C4-2B (cell line): ENCODE data around the gene GRID1.

Source experiments
- H3K27ac ChIP-seq: fragments of 450-650 bp; 2 replicates; pipeline ENCODE4 v1.5.1; 2017
- CTCF ChIP-seq: fragments of 450-650 bp; conservative IDR thresholded peaks from 2 replicates; pipeline ENCODE4 v1.5.1; 2017; ENCODE audit warnings: mild to moderate bottlenecking
- ZFX ChIP-seq: fragments of 450-650 bp; IDR thresholded peaks from 2 replicates; pipeline ENCODE4 v1.6.1; 2017

The GRID1 gene

GRCh38 chr10:86149257-86149656 is 217.3 kb downstream of the GRID1 start:
- TF ChIP-seq ZFX: no peak
- TF ChIP-seq CTCF: no peak
- H3K27ac ChIP-seq: no peak overlapping the region

- TF ChIP-seq ZFX (no peak), CTCF (no peak)
- no peak overlapping the region for H3K27ac ChIP-seq
These were observed 218.5 kb downstream of the GRID1 start for GRCh38 chr10:86148117-86148516.

GRCh38 chr10:86144301-86144700 is 222.3 kb downstream of the GRID1 start:
- no peak for TF ChIP-seq CTCF
- no peak for TF ChIP-seq ZFX

GRCh38 chr10:86141896-86142295 is 224.7 kb downstream of the GRID1 start:
- no peak overlapping the region for H3K27ac ChIP-seq
- TF ChIP-seq ZFX (no peak), CTCF (no peak)

More at GRCh38 chr10:86144301-86144700, 222.3 kb downstream of the GRID1 start:
- no peak overlapping the region for H3K27ac ChIP-seq

- no peak for TF ChIP-seq ZFX
- peak; percentile 72 for TF ChIP-seq CTCF
- H3K27ac ChIP-seq: no peak overlapping the region
These were observed 227.4 kb downstream of the GRID1 start for GRCh38 chr10:86139066-86139657.

- no peak overlapping the region for H3K27ac ChIP-seq
- TF ChIP-seq ZFX: no peak
- no peak for TF ChIP-seq CTCF
These were observed 228.0 kb downstream of the GRID1 start for GRCh38 chr10:86138551-86139065.

GRCh38 chr10:86137561-86137960 is 229.0 kb downstream of the GRID1 start:
- H3K27ac ChIP-seq: no peak overlapping the region
- TF ChIP-seq ZFX (no peak), CTCF (no peak)
